ENCODE results near the gene DESI2.
"Not testable (repeated sequence)": the region's sequence is repeated elsewhere in the genome, so short reads cannot be mapped to it uniquely, and the experiment has no call there.

The DESI2 gene

GRCh38 chr1:244704107-244704506 is 51.2 kb downstream of the DESI2 start:
- in situ Hi-C loops (cut with MboI; ENCODE audit: low sequenced_read_pairs), result no loop called here

DNA sequence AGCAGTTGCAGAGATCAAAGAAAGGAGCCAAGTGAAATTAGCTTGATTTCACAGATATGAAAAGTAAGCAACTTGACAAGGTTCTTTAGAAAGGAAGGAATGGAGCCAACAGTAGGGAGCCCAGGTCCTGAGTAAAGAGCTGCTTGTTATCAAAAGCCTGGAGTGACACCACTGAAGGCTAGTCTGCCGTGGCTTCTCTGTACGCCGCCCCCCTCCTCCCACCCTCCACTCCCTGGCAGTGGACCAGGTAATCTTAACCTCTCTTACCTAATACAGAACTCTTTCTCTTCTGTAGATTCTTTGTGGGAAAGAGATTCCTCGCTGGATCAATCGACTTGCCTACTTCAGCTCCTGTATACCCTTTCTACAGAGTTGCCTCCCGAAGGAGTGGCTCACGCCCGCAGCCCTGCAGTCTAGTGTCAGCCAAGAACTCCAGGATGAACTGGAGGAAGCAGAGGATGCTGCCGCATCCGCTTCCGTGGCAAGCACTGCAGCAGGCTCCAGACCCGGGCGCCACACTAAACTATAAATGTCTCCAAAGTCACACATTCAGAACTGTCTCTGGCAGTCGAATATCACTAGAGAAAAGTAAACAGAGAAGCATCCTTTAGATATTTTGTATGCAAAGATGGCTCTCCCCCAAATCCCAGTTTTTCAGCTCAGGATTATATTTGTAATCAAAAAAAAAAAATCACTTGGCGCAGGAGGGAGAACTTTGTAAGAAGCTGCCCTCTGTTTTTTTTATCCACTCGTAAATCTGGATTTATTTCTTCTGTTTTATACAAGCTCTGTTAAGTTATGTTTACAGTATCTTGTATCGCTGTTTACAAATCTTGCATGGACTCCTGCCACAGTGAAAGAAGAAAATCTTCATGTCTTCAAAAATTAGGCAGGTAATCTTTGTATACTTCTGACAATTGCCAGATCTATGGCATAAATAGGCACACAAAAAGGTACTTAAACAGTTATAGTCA is 52.6 kb downstream of the DESI2 start:
- in situ Hi-C loops (cut with MboI; ENCODE audit: low sequenced_read_pairs), result no loop called here

GRCh38 chr1:244709076-244709475 is 56.1 kb downstream of the DESI2 start:
- in situ Hi-C loops (cut with MboI; ENCODE audit: low sequenced_read_pairs), result no loop called here

- in situ Hi-C loops (cut with MboI; ENCODE audit: low sequenced_read_pairs), result no loop called here
Observed at GRCh38 chr1:244709476-244710368, 56.8 kb downstream of the DESI2 start.

DNA sequence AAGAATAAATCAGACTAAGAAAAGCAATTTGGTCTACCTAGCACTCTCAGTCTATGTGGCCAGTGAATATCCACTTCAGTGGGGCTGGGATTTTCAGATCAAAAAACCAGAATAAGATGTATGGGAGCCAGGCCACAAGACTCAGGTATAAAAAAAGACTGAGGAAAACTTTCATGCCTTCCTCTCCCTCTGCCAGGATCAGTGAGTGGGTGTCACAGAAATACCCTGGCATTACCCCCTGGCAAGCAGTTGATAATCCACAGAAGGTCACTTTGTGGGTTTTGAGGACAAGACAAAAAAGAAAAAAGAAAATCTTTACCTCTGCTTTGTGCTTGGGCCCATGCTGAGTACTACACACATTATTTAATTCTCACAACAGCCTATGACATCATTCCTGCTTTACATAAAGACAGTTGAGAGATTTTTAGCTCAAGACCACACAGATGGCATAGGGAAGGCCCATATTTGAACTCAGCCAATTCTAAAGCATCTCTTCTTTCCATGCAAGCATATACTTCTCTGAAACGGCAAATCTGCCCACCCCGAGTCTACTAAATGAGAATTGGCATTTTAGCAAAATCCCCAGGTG is 57.6 kb downstream of the DESI2 start:
- in situ Hi-C loops (cut with MboI; ENCODE audit: low sequenced_read_pairs), result no loop called here

GRCh38 chr1:244712669-244713068 is 59.7 kb downstream of the DESI2 start:
- in situ Hi-C loops (cut with MboI; ENCODE audit: low sequenced_read_pairs), result no loop called here

DNA sequence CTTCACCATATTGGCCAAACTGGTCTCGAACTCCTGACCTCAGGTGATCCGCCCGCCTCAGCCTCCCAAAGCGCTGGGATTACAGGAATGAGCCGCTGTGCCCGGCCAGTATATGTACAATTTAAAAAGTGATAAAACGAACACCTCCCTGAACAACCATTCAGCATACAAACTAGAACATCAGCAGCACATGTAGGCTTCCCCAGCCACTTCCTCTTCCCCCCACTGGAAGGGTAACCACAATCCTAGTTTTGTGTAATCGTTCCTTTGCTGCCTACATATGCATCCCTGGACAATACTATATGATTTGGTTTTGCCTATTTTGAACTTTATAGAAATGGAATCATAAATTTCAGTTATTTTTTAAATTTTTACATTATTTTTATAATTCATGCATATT is 60.4 kb downstream of the DESI2 start:
- in situ Hi-C loops (cut with MboI; ENCODE audit: low sequenced_read_pairs), result no loop called here

- in situ Hi-C loops (cut with MboI; ENCODE audit: low sequenced_read_pairs), result no loop called here
Observed at GRCh38 chr1:244727871-244728474, 75.0 kb downstream of the DESI2 start.

GRCh38 chr1:244730153-244730933 is 77.4 kb downstream of the DESI2 start:
- in situ Hi-C loops (cut with MboI; ENCODE audit: low sequenced_read_pairs), result no loop called here

DNA sequence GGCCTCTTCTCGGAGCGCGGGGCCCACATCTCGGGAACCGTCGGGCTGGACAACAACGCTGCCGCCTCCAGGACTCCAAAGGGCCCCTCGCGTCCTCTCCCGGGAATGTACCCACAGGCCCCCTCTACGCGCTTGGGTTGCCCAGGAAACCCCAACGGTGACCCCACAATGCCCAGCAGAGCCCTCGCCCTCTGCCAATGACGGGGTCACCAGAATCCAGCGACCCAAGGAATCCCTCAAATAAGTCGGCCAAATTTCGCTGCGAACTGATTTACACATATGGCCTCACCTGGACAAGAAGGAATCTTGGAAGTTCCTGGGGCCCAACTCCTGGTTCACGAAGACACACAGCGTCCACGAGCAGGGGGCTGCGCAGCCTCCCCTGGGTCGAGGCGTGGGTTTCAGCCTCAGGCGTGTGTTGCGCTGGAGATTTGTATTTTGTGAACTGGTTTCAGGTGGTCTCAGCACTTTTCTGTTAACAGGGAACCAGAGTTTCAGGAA is 78.1 kb downstream of the DESI2 start:
- in situ Hi-C loops (cut with MboI; ENCODE audit: low sequenced_read_pairs), result no loop called here

- in situ Hi-C loops (cut with MboI; ENCODE audit: low sequenced_read_pairs), result no loop called here
Observed at GRCh38 chr1:244731651-244732050, 78.7 kb downstream of the DESI2 start.

- in situ Hi-C loops (cut with MboI; ENCODE audit: low sequenced_read_pairs), result no loop called here
Observed at GRCh38 chr1:244732851-244733450, 80.0 kb downstream of the DESI2 start.

- in situ Hi-C loops (cut with MboI; ENCODE audit: low sequenced_read_pairs), result no loop called here
Observed at GRCh38 chr1:244735404-244735803, 82.5 kb downstream of the DESI2 start.

DNA sequence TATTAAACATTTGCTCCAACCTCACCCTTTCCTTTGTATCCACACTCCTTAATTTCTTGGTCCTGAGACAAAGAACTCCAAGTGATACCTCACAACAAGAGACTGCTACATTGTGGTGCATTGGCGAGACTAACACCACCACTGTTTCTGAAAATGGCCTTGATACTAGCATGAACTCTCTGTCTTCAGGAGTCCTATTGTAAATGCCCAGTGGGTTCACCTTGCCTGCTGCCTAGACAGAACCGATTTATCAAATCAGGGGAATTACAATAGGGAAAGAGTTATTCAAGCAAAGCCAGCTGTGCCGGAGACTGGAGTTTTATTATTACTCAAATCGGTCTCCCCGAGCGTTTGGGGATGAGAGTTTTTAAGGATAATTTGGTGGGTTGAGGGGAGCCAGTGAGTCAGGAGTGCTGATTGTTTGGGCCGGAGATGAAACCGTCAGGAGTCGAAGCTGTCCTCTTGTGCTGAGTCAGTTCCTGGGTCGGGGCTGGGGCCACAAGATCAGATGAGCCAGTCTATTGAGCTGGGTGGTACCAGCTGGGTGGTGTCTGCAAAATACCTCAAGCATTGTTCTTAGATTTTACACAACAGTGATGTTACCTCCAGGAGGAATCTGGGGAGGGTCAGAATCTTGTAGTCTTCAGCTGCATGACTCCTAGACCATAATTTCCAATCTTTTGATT is 83.1 kb downstream of the DESI2 start:
- in situ Hi-C loops (cut with MboI; ENCODE audit: low sequenced_read_pairs), result no loop called here

DNA sequence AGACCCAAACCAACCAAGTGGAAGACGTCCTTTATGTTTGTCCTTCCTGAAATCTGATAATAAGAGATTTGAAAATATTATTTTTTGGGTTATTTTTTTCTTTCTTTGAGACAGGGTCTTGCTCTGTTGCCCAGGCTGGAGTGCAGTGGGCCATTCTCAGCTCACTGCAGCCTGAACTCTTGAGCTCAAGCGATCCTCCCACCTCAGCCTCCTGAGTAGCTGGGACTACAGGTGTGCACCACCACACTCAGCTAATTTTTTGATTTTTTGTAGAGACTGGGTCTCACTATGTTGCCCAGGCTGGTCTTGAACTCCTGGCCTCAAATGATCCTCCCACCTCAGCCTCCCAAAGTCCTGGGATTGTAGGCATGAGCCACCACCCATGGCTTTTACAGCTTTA is 86.2 kb downstream of the DESI2 start:
- in situ Hi-C loops (cut with MboI; ENCODE audit: low sequenced_read_pairs), result not testable (repeated sequence)

GRCh38 chr1:244740027-244740617 is 87.2 kb downstream of the DESI2 start:
- in situ Hi-C loops (cut with MboI; ENCODE audit: low sequenced_read_pairs), result not testable (repeated sequence)

DNA sequence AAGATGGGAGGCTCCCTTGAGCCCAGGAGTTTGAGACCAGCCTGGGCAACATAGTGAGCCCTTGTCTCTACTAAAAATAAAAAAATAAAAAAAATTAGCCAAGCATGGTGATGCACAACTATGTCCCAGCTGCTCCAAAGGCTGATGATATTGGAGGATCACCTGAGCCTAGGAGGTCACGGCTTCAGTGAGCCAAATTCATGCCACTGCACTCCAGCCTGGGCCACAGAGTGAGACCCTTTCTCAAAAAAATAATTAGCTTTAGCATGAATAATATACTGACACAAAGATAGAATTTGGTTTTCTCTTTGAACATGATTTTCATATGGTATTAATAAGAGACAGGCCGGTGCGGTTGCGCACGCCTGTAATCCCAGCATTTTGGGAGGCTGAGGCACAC is 88.8 kb downstream of the DESI2 start:
- in situ Hi-C loops (cut with MboI; ENCODE audit: low sequenced_read_pairs), result no loop called here

DNA sequence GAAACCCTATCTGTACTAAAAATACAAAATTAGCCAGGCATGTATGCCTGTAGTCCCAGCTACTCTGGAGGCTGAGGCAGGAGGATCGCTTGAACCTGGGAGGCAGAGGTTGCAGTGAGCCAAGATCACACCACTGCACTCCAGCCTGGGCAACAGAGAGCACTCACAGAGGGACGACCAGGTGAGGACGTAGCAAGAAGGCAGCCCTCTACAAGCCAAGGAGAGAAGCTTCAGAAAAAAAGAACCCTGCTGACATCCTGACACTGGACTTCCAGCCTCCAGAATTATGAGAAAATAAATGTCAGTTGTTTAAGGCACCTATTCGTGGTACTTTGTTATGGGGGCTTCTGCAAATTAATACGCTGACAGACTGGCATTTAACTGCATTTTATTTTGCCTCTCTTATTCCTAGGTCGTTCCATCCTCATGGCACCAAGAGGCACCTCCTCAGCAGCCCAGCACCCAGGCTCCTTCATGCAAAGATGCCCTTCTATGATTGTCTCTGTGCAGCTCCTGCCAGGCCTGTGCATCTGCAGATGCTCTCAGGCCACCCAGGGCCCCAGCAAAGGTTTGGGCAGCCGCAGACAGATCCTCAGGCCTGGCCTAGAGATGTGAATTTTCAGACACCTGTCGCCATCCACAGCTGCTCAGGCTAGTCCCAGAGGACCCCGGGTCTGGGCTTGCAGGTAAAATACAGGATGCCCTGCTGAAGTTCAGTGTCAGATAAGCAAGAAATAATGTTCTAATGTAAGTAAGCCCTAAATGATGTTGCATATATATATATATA is 96.5 kb downstream of the DESI2 start:
- in situ Hi-C loops (cut with MboI; ENCODE audit: low sequenced_read_pairs), result no loop called here
